ENCODE measurements around the gene ALOXE3.

- no peak for TF ChIP-seq FOXA1 (IDR thresholded peaks at IDR 0.05)
- TF ChIP-seq SP1 (IDR thresholded peaks at IDR 0.05) = no peak
- no peak for TF ChIP-seq FOXM1 (IDR thresholded peaks at IDR 0.05; ENCODE audit: borderline replicate concordance)
- TF ChIP-seq TARDBP (IDR thresholded peaks at IDR 0.05) = no peak
- TF ChIP-seq CTBP1 (IDR thresholded peaks at IDR 0.05; ENCODE audit: borderline replicate concordance) = no peak
These were observed 23.0 kb downstream of the ALOXE3 start for GRCh38 chr17:8095361-8095760.
